Vagina (tissue), 2 donors: ENCODE measurements around the gene C4orf46.

Experiments used
- POLR2A ChIP-seq, 2 donors: fragments of 450-650 bp; IDR thresholded peaks; one replicate each; pipeline ENCODE4 v1.6.1; 2017; ENCODE audit warnings: antibody characterized with exemption in 2 of 2, mild to moderate bottlenecking in 2 of 2, moderate library complexity in 2 of 2
- POLR2AphosphoS5 ChIP-seq, 2 donors: sonication (generic); formaldehyde crosslinking; IDR thresholded peaks; one replicate each; pipeline ENCODE4 v1.9.0; 2017; ENCODE audit warnings: antibody characterized with exemption in 2 of 2, mild to moderate bottlenecking in 2 of 2, low read depth in 1 of 2; ENCODE audit not compliant: insufficient read depth in 1 of 2
- TF ChIP-seq, protein P1 (sequence below), 3 experiments: fragments of 450-650 bp in 2 of 3; fragments of 200-600 bp in 1 of 3; sonication (generic) in 1 of 3; IDR thresholded peaks; one replicate each; pipeline ENCODE4 v1.5.1; 2017 to 2019; ENCODE audit warnings: antibody characterized with exemption in 3 of 3, mild to moderate bottlenecking in 2 of 3, moderate library complexity in 2 of 3

- TF ChIP-seq, protein P1, sequence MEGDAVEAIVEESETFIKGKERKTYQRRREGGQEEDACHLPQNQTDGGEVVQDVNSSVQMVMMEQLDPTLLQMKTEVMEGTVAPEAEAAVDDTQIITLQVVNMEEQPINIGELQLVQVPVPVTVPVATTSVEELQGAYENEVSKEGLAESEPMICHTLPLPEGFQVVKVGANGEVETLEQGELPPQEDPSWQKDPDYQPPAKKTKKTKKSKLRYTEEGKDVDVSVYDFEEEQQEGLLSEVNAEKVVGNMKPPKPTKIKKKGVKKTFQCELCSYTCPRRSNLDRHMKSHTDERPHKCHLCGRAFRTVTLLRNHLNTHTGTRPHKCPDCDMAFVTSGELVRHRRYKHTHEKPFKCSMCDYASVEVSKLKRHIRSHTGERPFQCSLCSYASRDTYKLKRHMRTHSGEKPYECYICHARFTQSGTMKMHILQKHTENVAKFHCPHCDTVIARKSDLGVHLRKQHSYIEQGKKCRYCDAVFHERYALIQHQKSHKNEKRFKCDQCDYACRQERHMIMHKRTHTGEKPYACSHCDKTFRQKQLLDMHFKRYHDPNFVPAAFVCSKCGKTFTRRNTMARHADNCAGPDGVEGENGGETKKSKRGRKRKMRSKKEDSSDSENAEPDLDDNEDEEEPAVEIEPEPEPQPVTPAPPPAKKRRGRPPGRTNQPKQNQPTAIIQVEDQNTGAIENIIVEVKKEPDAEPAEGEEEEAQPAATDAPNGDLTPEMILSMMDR (IDR thresholded peaks at IDR 0.05) = no peak
- no peak for TF ChIP-seq POLR2AphosphoS5 (IDR thresholded peaks at IDR 0.05; ENCODE audit: insufficient read depth in 1 of 2, low read depth in 1 of 2)
- no peak for TF ChIP-seq POLR2A (IDR thresholded peaks at IDR 0.05)
Measured at GRCh38 chr4:158714937-158715336, 43.2 kb upstream of the C4orf46 start.
